ENCODE data around the gene GRN.

GRN gene

DNA sequence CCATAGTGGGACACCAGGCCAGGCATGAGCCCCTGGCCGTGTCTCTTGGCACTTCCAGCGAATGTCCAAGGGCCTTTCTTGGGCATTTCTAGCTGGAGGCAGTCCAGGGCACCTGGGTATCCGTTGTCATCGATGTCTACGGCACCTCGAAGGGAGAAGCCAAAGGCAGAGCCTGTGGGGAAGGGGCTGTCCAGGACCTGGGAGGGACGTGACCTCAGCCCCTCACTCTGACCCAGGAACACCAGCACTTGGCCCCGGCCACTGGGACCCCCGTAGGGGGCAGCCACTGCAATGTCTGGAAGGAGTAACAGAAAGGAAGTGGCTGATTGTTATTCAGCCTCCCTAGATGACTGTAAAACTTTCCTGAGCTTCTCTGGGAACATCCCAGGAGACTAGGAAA is 35.7 kb downstream of the GRN start:
- H3K4me3 ChIP-seq (ENCODE audit: low read depth, low read length), result no peak overlapping the region
- DNase-seq (ENCODE audit: low read depth), result no peak
- no peak for TF ChIP-seq CTCF (conservative IDR thresholded peaks at IDR 0.05; ENCODE audit: low read depth, low read length)

GRCh38 chr17:44381810-44382305 is 36.8 kb downstream of the GRN start:
- DNase-seq (ENCODE audit: low read depth), result no peak
- H3K4me3 ChIP-seq (ENCODE audit: low read depth, low read length), result no peak overlapping the region
- no peak for TF ChIP-seq CTCF (conservative IDR thresholded peaks at IDR 0.05; ENCODE audit: low read depth, low read length)

- TF ChIP-seq CTCF (conservative IDR thresholded peaks at IDR 0.05; ENCODE audit: low read depth, low read length), result no peak
- no peak for DNase-seq (ENCODE audit: low read depth)
- H3K4me3 ChIP-seq (ENCODE audit: low read depth, low read length), result no peak overlapping the region
These were observed 37.8 kb downstream of the GRN start for GRCh38 chr17:44382917-44383316.

DNA sequence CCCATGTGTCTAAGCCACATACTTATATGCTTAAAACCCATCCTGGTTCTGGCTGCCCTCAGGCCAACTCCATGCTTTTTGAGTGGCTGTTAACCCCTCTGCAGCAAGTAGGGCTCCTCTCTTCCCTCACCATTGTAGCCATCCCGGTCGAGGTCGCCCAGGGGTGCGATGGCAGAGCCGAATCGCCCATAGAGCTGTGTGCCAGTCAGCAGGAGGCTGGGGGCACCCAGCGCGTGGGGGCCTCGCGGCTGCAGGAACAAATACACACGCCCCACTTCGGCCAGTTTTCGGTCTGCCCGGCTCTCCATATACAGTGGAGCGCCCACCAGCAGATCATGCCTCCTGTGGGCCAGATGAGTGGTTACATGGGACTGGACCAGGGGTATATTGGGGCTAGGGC is 38.3 kb downstream of the GRN start:
- H3K4me3 ChIP-seq (ENCODE audit: low read depth, low read length), result no peak overlapping the region
- no peak for TF ChIP-seq CTCF (conservative IDR thresholded peaks at IDR 0.05; ENCODE audit: low read depth, low read length)
- no peak for DNase-seq (ENCODE audit: low read depth)

DNA sequence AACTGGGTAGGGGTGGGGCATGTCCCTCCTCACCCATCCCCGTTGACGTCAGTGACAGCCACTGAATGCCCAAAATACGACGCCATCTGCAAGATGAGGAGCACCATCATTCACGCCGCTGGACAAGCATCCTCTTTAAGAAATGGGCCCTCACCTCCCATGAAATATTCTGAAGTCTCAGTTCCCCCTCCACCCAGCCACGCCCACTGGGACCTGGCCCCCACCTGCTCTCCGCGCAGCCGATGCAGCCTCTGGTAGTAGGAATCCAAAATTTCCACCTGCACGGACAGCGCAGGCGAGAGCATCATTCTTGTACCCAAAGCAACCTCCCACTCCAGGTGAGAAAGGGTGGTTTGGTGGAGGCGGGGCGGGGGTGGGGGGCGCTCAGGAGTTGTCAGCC is 38.8 kb downstream of the GRN start:
- TF ChIP-seq CTCF (conservative IDR thresholded peaks at IDR 0.05; ENCODE audit: low read depth, low read length), result no peak
- H3K4me3 ChIP-seq (ENCODE audit: low read depth, low read length), result no peak overlapping the region
- DNase-seq (ENCODE audit: low read depth), result no peak

DNA sequence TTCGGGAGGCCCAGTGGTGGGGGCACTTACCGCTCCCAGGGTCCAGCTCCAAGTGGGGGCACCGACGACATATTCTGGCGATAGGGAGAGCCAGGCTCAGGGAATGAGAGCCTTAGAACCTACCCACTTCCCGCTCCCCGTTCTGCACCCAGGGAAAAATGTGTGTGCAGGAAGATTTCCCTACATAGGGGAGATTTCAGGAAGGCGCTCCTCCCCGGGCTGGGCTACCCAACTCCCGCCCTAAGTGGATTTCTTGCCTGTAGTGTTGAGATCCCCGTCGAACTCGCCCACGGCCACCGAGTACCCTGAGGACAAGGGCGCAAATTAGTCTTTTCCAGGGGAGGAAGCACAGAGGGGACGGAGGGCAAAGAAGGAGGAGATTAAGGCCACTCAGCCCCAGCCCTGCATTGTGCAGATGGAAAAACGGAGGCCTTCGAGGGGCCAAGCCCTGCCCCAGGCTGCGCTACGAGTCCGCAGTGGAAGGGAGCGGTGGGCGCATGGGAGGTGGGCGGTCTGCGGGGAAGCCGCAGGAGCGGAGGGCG is 39.2 kb downstream of the GRN start:
- no peak for DNase-seq (ENCODE audit: low read depth)
- no peak for TF ChIP-seq CTCF (conservative IDR thresholded peaks at IDR 0.05; ENCODE audit: low read depth, low read length)
- no peak overlapping the region for H3K4me3 ChIP-seq (ENCODE audit: low read depth, low read length)

GRCh38 chr17:44384823-44385286 is 39.8 kb downstream of the GRN start:
- TF ChIP-seq CTCF (conservative IDR thresholded peaks at IDR 0.05; ENCODE audit: low read depth, low read length), result no peak
- peak overlapping the region; percentile 61 for H3K4me3 ChIP-seq (ENCODE audit: low read depth, low read length)
- DNase-seq (ENCODE audit: low read depth), result no peak

Measured in choroid plexus epithelial cell (primary cell).